ENCODE results near the gene C1QL1. TPM values are rescaled to one million over a fixed set of nuclear protein-coding genes. Genes with fewer than 3 reads are reported as not detected.

Gene C1QL1
- total RNA-seq, 1 experiment from 2014 or later = 1.3 TPM

DNA sequence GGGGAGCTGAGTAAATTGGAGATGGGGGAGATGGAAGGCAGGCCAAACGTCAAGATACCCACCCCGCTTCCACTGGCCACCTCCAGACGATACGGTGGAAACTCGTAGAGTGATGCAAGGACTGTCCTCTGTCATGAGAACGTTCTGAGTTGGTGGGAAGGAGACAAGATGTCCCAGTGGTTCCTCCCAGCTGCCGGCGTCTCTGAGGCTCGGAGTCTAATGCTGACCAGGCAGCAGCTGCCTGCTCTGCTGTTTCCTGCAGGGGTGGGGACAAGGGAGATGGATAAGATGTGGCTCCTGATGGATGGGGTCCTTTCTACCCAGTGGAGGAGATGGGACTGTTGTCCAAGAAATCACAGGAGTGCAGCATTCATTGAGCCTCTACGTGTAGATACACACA, 28.2 kb upstream of the C1QL1 start:
- Histone ChIP-seq H3K4me1 (replicated peaks; ENCODE audit: insufficient read depth) (peaks cover 1% of the 10 kb centered on the region; the same call in 1 of the 2 replicates), H3K4me3 (no peak overlapping the region), H3K36me3 (ENCODE audit: low read depth) (no peaks in the 10 kb centered on the region), H3K4me2 (no peak overlapping the region), H3K9me2 (ENCODE audit: insufficient read depth) (no peaks in the 10 kb centered on the region), H3K9me3 (ENCODE audit: insufficient read depth, low read depth) (no peaks in the 10 kb centered on the region; the same call in 1 of the 2 replicates), H3K79me2 (ENCODE audit: low read depth) (no peaks in the 10 kb centered on the region), H3F3A (ENCODE audit: insufficient read depth, low read depth) (no peaks in the 10 kb centered on the region), H3K27ac (no peak overlapping the region), H3K27me3 (ENCODE audit: insufficient read depth, low read depth) (peaks cover 27% of the 10 kb centered on the region), H2AFZ (no peak overlapping the region), H4K20me1 (ENCODE audit: insufficient read depth) (no peaks in the 10 kb centered on the region)
- no peak for DNase-seq
- no TSS peak for BruUV-seq (replicated peaks)
- intact Hi-C loops (cut with micrococcal nuclease; ENCODE audit: unreplicated experiment) = no loop called here
- no peak for TF ChIP-seq EZH2 (IDR thresholded peaks at IDR 0.05; ENCODE audit: low read depth)
- TF ChIP-seq, protein P1, sequence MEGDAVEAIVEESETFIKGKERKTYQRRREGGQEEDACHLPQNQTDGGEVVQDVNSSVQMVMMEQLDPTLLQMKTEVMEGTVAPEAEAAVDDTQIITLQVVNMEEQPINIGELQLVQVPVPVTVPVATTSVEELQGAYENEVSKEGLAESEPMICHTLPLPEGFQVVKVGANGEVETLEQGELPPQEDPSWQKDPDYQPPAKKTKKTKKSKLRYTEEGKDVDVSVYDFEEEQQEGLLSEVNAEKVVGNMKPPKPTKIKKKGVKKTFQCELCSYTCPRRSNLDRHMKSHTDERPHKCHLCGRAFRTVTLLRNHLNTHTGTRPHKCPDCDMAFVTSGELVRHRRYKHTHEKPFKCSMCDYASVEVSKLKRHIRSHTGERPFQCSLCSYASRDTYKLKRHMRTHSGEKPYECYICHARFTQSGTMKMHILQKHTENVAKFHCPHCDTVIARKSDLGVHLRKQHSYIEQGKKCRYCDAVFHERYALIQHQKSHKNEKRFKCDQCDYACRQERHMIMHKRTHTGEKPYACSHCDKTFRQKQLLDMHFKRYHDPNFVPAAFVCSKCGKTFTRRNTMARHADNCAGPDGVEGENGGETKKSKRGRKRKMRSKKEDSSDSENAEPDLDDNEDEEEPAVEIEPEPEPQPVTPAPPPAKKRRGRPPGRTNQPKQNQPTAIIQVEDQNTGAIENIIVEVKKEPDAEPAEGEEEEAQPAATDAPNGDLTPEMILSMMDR (conservative IDR thresholded peaks at IDR 0.05) = no peak
- ChIA-PET CTCF (no interaction called here), POLR2A (ENCODE audit: unreplicated experiment) (no interaction called here)

DNA sequence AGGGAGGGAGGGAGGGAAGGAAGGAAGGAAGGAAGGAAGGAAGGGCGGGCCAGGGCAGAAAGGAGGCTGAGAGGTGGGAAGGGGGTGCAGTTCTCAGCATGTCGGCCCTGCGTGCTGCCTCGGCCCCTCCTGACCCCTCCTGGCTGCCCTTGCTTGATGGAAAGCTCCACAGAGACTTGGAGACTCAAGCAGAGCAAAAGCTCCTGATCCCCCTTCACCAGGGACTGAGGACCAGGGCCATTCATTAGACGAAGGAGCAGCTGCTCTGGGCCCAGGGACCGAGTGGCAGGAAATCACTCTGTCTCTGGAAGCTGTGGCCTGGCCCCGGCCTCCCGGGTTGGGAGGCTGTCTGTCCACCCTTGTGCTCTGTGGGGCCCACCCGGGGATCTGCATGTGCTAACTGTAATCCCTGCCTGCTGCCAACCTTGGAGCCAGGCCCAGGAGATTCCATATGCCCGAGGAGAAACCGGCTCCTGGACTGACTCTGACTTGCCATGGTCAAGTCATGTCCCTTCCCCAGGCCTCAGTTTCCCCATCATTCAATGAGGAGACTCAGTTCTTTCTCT, 27.4 kb upstream of the C1QL1 start:
- intact Hi-C loops (cut with micrococcal nuclease; ENCODE audit: unreplicated experiment) = no loop called here
- no peaks in the 10 kb centered on the region for H4K20me1 ChIP-seq (ENCODE audit: insufficient read depth)
- no peaks in the 10 kb centered on the region for H3K79me2 ChIP-seq (ENCODE audit: low read depth)
- H3K27ac ChIP-seq = no peak overlapping the region
- no peak overlapping the region for H3K4me3 ChIP-seq
- no peaks in the 10 kb centered on the region for H3K9me2 ChIP-seq (ENCODE audit: insufficient read depth)
- TF ChIP-seq, protein P1 (conservative IDR thresholded peaks at IDR 0.05) = no peak
- no peak for TF ChIP-seq EZH2 (IDR thresholded peaks at IDR 0.05; ENCODE audit: low read depth)
- POLR2A ChIA-PET (ENCODE audit: unreplicated experiment) = no interaction called here
- CTCF ChIA-PET = no interaction called here
- DNase-seq = no peak
- no peaks in the 10 kb centered on the region; the same call in 1 of the 2 replicates for H3K9me3 ChIP-seq (ENCODE audit: insufficient read depth, low read depth)
- H2AFZ ChIP-seq = no peak overlapping the region
- H3K4me2 ChIP-seq = no peak overlapping the region
- peaks cover 27% of the 10 kb centered on the region for H3K27me3 ChIP-seq (ENCODE audit: insufficient read depth, low read depth)
- no TSS peak for BruUV-seq (replicated peaks)
- no peaks in the 10 kb centered on the region for H3F3A ChIP-seq (ENCODE audit: insufficient read depth, low read depth)
- peaks cover 8% of the 10 kb centered on the region; the same call in 1 of the 2 replicates for H3K4me1 ChIP-seq (replicated peaks; ENCODE audit: insufficient read depth)
- H3K36me3 ChIP-seq (ENCODE audit: low read depth) = no peaks in the 10 kb centered on the region

DNA sequence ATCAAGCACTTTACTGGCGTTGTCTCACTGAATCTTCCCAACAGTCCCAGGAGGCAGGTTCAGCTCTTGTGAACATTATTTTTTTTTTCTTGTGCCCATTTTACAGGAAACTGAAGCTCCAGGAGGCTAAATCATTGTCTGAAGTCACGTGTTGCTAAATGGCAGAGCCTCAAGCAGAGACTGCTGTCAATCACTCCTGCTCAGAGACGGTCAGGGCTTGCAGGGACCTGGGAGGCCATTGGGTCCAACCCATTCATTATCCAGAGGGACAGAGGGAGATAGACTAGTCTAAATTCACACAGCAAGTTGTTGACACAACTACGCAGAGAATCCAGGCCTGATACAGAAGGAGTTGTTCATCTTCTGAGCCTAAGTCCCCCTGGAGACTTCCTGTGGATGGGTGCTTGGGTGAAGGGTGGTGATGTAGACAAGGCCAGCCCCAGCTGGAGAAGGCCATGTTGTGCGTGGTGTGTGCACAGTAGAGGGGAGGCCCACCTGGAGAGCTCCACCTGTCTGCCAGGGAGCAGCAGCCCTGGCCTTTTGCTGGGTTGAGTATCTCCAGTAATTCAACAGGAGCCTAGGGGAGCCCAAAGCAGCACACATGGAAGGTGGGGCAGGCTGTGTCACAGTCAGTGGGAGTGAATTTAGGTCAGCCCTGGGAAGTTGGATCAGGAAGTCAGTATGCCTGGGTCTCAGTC, 24.3 kb upstream of the C1QL1 start:
- Histone ChIP-seq H3K27ac (no peak overlapping the region), H3K9me3 (ENCODE audit: insufficient read depth, low read depth) (no peaks in the 10 kb centered on the region), H3K9me2 (ENCODE audit: insufficient read depth) (no peaks in the 10 kb centered on the region), H3F3A (ENCODE audit: insufficient read depth, low read depth) (no peaks in the 10 kb centered on the region), H3K4me3 (no peak overlapping the region), H3K4me1 (replicated peaks; ENCODE audit: insufficient read depth) (peaks cover 8% of the 10 kb centered on the region; the same call in 1 of the 2 replicates), H3K4me2 (no peak overlapping the region), H4K20me1 (ENCODE audit: insufficient read depth) (no peaks in the 10 kb centered on the region), H3K36me3 (ENCODE audit: low read depth) (no peaks in the 10 kb centered on the region), H3K79me2 (ENCODE audit: low read depth) (no peaks in the 10 kb centered on the region), H3K27me3 (ENCODE audit: insufficient read depth, low read depth) (peaks cover 19% of the 10 kb centered on the region), H2AFZ (no peak overlapping the region)
- POLR2A ChIA-PET (ENCODE audit: unreplicated experiment) = interaction anchor here (0.5 kb wide), 1 partner anchor 24 kb away, joined by 14 read pairs; the partner anchor contains the start of gene C1QL1
- no peak for DNase-seq
- TF ChIP-seq, protein P1 (conservative IDR thresholded peaks at IDR 0.05) = no peak
- BruUV-seq (replicated peaks) = no TSS peak
- intact Hi-C loops (cut with micrococcal nuclease; ENCODE audit: unreplicated experiment) = no loop called here
- CTCF ChIA-PET = no interaction called here

Measured in PC-9 (cell line).